HL-60 (cell line): Measurements from ENCODE around the gene REL.

Experiments
- CTCF ChIP-seq: IDR thresholded peaks from one replicate; pipeline ENCODE4 v1.5.1; 2011; ENCODE audit warnings: low read length, control low read depth, inconsistent platforms; ENCODE audit not compliant: insufficient read depth
- POLR2AphosphoS5 ChIP-seq: IDR thresholded peaks from 2 replicates; pipeline ENCODE4 v1.6.1; 2012; ENCODE audit warnings: low read depth
- SPI1 ChIP-seq: IDR thresholded peaks from 2 replicates; pipeline ENCODE4 v1.6.1; 2012; ENCODE audit warnings: low read depth, mild to moderate bottlenecking, borderline replicate concordance

GRCh38 chr2:60963190-60963589 lies 81.8 kb downstream of the REL start:
- TF ChIP-seq CTCF (no peak), SPI1 (no peak), POLR2AphosphoS5 (no peak)
